GM19238 (cell line): ENCODE results near the gene TOR1A.

Experiments
- DNase-seq: peaks from one replicate; pipeline ENCODE4 v3.0.0; 2011; ENCODE audit warnings: low spot score; ENCODE audit not compliant: insufficient read length

TOR1A gene

GRCh38 chr9:129852579-129852978, 28.6 kb upstream of the TOR1A start:
- DNase-seq = no peak

- no peak for DNase-seq
Observed at GRCh38 chr9:129851821-129852220, 27.9 kb upstream of the TOR1A start.

- no peak for DNase-seq
Observed at GRCh38 chr9:129850821-129851550, 27.1 kb upstream of the TOR1A start.

GRCh38 chr9:129849901-129850300, 26.0 kb upstream of the TOR1A start:
- no peak for DNase-seq

DNA sequence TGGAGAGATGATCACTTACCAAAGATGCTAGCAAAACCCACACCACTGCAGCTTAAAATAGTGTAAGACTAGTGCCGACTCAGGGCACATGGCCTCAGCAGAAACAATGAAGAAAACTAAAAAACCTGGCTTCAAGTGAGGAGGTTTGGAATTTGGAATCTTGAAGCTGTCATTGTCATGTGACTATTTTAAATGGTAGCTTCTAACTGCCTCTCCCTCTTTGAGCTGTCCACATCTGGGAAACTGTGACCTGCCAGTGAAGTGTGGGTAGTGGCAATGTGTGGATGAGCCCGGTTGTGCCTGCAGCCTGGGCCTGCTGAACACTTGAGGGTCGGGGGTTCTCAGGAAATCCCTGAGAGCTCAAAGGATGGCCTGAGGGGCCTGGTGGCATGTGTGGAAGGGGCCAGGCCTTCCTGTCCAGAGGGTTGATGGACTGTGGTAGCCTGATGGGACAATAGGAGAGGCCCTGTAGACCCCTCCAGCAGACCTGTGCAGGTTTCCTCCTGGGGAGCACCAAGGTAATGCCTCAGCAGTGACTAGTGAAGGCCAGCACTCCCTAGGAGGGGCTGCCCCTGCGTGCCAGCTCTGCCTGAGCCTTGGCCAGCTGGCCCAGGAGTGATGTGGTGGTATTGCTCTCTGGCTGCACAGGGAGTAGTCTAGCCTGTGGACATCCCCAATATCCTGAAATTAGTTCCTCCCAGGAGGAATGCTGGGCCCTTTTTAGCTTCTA, 24.9 kb upstream of the TOR1A start:
- DNase-seq = no peak

DNA sequence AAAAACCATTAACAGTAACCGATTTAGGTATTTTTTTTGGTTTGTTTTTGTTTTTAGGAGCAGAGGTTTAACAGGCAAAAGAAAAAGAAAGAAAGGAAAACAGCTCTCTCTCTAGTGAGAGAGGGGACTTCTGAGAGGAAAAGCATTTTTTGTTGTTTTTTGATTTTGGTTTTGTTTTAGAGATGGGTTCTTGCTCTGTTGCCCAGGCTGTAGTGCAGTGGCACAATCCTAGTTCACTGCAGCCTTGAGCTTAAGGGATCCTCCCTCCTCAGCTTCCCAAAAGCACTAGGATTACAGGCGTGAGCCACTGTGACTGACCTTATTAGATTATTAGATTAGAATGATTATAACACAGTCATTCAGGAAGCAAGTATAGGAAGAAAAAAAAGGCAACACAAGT, 21.4 kb upstream of the TOR1A start:
- DNase-seq = no peak

GRCh38 chr9:129841071-129841470, 17.1 kb upstream of the TOR1A start:
- no peak for DNase-seq

DNA sequence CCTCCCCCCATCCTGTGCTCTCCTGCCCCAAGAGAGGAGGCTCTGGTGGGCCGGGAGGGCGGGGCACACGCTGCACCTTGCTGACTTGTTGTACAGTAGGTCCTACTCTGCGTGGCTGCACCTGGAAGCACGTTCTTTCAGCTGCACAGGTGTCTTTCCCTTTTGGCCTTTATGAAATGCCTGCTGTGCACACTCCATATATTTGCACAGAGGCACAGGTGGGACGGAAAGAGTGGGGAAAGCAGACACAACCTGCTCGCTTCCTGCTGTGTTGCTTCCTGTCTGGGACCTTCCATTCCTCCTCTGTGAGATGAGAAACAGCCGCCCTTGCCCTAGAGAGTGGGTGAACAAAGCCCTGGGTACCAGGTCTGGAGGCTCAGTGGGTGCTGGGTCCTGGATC, 16.1 kb upstream of the TOR1A start:
- no peak for DNase-seq

- DNase-seq = no peak
Observed at GRCh38 chr9:129839324-129840023, 15.5 kb upstream of the TOR1A start.

GRCh38 chr9:129838707-129839259, 14.8 kb upstream of the TOR1A start:
- no peak for DNase-seq

GRCh38 chr9:129836311-129837007, 12.5 kb upstream of the TOR1A start:
- peak; percentile 31 for DNase-seq

DNA sequence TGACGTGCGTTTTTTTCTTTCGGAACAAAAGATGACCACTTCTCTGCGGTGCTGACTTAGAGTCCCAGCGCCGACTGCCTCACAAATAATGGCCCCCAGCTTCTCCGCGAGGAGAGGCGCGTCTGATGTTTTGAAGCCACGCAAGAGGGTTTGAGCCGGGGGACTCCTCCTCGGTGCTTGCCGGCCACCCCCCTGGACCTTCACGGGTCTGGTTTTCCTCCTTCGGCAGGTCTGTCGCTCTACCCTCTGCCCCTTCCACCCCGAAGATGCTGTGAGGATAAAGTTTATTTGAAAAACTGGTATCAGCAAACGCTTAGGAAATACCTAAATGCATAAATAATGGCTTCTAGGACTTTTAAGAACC, 11.9 kb upstream of the TOR1A start:
- no peak for DNase-seq

DNA sequence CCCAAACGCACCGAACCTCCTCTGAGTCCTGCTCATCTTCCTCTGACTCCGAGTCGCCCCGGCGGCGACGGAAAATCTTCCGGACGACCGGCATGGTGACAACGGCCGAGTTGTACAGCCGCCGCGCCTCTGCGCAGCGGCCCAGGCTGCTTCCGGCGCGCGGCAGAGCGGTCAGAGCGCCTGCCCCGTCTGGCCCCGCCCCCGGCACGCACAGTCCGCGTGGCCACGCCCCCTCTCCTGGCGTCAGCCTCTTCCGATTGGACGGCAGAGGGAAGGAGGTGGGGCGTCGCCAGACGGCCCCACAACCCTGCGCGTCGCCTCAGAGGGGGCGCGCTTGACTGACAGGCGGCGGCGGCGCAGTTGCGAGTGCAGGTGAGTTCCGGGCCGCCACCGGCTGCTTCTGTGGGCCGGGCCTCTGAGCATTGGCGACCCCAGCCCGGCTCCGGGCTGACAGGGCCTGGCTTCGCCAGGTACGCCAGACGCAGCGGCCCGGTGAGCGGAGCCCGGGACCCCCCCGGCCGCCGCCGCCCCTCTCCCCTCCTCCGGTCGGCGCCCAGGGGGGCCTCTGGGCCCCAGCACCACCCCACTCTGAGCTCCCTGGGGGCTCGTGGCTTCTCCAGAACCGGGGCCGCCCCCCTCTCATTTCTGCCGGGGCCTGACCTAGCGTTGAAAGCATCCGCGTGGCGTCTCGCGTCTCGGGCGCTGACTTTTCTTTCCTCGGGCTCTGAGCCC, 11.4 kb upstream of the TOR1A start, which contains the start of the genes C9orf78 and USP20:
Gene C9orf78, minus strand, starts transcription at position 148 of the 732 bp plus-strand sequence. Its CDS starts 54 bp downstream, at position 94.
Gene USP20, plus strand, starts transcription at position 331 of the 732 bp plus-strand sequence. CDS start 17,098 bp downstream, outside the sequence.
- peak; percentile 96 for DNase-seq

DNA sequence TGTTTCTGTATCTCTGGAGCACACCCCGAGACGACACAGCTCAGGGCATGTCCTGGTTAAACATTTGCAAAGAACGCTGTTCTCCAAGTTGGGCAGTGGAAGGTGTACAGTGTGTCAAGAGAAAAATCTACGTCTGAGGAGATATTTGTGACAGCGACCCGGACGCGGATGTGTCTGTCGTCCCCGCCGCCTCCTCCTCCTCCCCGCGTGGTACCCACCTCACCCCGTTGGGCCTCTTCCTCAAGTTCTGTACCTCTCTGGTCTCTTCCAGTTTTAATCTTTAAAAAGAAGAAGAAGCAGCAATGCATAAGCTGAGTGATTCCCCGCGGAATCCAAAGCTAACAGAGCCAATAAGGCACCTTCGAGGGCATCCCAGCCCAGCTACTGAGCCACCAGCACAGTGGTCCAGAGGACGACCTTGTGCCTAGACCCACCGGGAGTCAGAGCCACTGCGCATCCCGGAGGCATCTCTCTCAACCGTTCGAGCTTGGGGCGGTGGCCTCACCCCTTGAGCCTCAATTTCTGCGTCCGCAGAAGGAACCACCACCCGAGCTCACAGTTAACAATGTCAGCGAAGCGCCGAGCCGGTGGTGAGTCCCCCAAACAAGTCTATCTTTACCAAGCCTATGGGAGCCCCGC, 10.7 kb upstream of the TOR1A start:
- DNase-seq = no peak

DNA sequence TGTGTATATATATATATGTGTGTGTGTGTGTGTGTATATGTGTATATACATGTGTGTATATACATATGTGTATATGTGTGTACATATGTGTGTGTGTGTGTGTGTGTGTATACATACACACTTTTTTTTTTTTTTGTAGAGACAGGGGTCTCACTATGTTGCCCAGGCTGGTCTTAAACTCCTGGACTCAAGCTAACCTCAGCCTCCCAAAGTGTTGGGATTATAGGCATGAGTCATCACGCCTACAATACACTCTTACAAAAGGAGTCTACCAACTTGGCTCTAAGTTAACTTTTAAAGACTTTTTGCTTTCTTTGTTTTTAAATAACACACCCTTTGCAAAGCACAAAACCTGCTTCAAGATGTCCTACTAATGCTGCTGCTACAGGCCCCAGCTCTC, 9.0 kb upstream of the TOR1A start:
- DNase-seq = no peak

- DNase-seq = no peak
Observed at GRCh38 chr9:129828969-129829368, 5.0 kb upstream of the TOR1A start.

DNA sequence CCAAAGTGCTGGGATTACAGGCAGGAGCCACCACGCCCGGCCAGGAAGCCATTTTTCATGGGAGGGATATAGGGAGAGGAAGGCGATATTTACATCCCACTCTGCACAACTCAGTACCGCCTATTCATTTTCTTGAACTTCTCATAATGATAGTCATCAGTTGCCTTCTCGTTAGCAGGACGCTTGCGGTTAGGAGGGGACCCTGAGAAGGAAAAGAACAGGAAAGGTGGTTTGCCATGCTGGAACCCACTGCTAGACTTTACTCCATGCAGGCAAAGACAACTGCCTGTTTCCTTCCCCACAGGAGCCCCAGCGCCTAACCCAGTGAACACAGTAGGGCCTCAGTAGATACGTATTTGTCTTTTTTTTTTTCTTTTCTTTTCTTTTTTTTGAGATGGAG, 4.1 kb upstream of the TOR1A start:
- no peak for DNase-seq

- no peak for DNase-seq
Observed at GRCh38 chr9:129826759-129827158, 2.8 kb upstream of the TOR1A start.

GRCh38 chr9:129826344-129826743, 2.4 kb upstream of the TOR1A start:
- DNase-seq = no peak

DNA sequence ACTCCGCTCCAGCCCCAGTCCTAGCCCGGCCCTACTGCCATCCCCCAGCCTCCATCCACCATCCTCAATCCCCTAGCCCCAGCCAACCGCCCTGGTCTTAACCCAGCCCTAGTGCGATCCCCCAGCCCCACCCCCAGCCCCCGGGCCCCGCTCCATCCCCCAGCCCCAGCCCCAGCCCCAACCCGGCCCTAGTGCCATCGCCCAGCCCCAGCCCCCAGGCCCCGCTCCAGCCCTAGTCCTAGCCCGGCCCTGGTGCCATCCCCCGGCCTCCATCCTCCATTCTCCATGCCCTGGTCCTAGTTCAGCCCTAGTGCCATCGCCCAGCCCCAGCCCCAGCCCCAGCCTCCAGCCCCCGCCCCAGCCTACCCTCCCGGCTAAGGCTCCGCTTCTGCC, 398 bp downstream of the TOR1A start:
- DNase-seq = peak; percentile 31
